ENCODE results near the gene XRN2. TPM values are rescaled to one million over a fixed set of nuclear protein-coding genes. Genes with fewer than 3 reads are reported as not detected.
"Not testable (repeated sequence)": the region's sequence is repeated elsewhere in the genome, so short reads cannot be mapped to it uniquely, and the experiment has no call there.

XRN2 gene
- polyA plus RNA-seq, 1 experiment = 48.9 TPM

- Histone ChIP-seq H3K36me3 (ENCODE audit: control insufficient read depth, insufficient read depth, low read length) (peaks cover 3% of the 10 kb centered on the region; the same call in 1 of the 2 replicates), H3K27me3 (ENCODE audit: control insufficient read depth, insufficient read depth, low read length) (no peaks in the 10 kb centered on the region), H3K4me3 (ENCODE audit: low read depth, low read length) (no peak overlapping the region)
- no peak for TF ChIP-seq CTCF (IDR thresholded peaks at IDR 0.05; ENCODE audit: insufficient read depth, low read depth, low read length)
- CTCF ChIA-PET = no interaction called here
- POLR2A ChIA-PET = no interaction called here
- DNase-seq (ENCODE audit: low read depth) = no peak
Measured at GRCh38 chr20:21364413-21364812, 61.3 kb downstream of the XRN2 start.

GRCh38 chr20:21365771-21366170 lies 62.6 kb downstream of the XRN2 start:
- DNase-seq (ENCODE audit: low read depth) = no peak
- CTCF ChIA-PET = no interaction called here
- H3K36me3 ChIP-seq (ENCODE audit: control insufficient read depth, insufficient read depth, low read length) = peaks cover 1% of the 10 kb centered on the region; the same call in 1 of the 2 replicates
- POLR2A ChIA-PET = no interaction called here
- TF ChIP-seq CTCF (IDR thresholded peaks at IDR 0.05; ENCODE audit: insufficient read depth, low read depth, low read length) = no peak
- H3K4me3 ChIP-seq (ENCODE audit: low read depth, low read length) = no peak overlapping the region
- H3K27me3 ChIP-seq (ENCODE audit: control insufficient read depth, insufficient read depth, low read length) = no peaks in the 10 kb centered on the region

GRCh38 chr20:21366273-21366672 lies 63.1 kb downstream of the XRN2 start:
- DNase-seq (ENCODE audit: low read depth); H3K4me3 ChIP-seq (ENCODE audit: low read depth, low read length); H3K36me3 ChIP-seq (ENCODE audit: control insufficient read depth, insufficient read depth, low read length); POLR2A ChIA-PET; H3K27me3 ChIP-seq (ENCODE audit: control insufficient read depth, insufficient read depth, low read length): not testable (repeated sequence)
- CTCF ChIA-PET = interaction anchor here (0.6 kb wide), 1 partner anchor 14 kb away, joined by 3 read pairs; no protein-coding TSS in a partner anchor

- no peak for DNase-seq (ENCODE audit: low read depth)
- CTCF ChIA-PET = interaction anchor here (1.6 kb wide), 1 partner anchor 16 kb away, joined by 7 read pairs; no protein-coding TSS in a partner anchor
- POLR2A ChIA-PET = no interaction called here
- Histone ChIP-seq H3K36me3 (ENCODE audit: control insufficient read depth, insufficient read depth, low read length) (no peaks in the 10 kb centered on the region; the same call in none of the 2 replicates), H3K27me3 (ENCODE audit: control insufficient read depth, insufficient read depth, low read length) (no peaks in the 10 kb centered on the region), H3K4me3 (ENCODE audit: low read depth, low read length) (no peak overlapping the region)
- no peak for TF ChIP-seq CTCF (IDR thresholded peaks at IDR 0.05; ENCODE audit: insufficient read depth, low read depth, low read length)
Measured at GRCh38 chr20:21368791-21369190, 65.7 kb downstream of the XRN2 start.

DNA sequence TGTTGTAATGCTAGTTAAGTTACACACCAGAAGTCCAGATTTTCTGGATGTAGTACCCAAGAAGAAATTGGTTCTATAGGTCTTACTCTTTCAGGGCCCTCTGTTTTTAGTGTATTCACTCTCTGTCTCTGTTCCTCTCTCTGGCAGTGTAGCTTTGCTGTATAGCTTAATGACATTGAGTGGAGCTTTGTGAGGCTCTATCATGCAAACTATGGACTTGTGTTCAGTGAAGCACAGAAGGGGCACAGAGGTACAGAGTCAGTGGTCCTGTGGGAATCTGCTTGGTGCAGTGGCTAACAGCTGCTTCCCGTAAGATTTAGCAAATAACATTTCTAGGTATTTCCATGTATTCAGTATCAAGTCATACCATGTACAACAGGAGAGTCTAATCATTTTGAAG lies 68.1 kb downstream of the XRN2 start:
- ChIA-PET CTCF (interaction anchor here (2.6 kb wide), 1 partner anchor 136 kb away, joined by 11 read pairs; no protein-coding TSS in a partner anchor), POLR2A (no interaction called here)
- no peak for DNase-seq (ENCODE audit: low read depth)
- no peaks in the 10 kb centered on the region for H3K27me3 ChIP-seq (ENCODE audit: control insufficient read depth, insufficient read depth, low read length)
- no peak overlapping the region for H3K4me3 ChIP-seq (ENCODE audit: low read depth, low read length)
- no peak for TF ChIP-seq CTCF (IDR thresholded peaks at IDR 0.05; ENCODE audit: insufficient read depth, low read depth, low read length)
- H3K36me3 ChIP-seq (ENCODE audit: control insufficient read depth, insufficient read depth, low read length) = no peaks in the 10 kb centered on the region; the same call in none of the 2 replicates

DNA sequence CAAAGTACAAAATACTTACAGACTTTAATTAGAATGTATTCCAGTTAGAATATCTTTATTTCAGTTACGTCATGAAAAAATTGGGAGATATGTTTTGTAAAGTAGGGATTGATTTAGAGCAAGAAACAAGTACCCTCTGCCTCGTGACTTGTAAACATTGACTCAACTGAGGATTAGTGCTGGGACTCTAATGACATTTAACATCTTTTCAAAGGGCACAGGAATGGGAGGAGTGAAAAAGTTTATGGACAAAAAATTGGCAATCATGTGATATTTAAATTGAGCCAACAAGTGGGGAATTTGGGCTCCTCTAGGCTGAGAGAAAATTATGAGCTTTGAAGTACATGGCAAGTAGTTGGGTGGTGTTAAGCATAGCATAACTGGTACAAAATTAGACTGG lies 68.9 kb downstream of the XRN2 start:
- no peaks in the 10 kb centered on the region for H3K27me3 ChIP-seq (ENCODE audit: control insufficient read depth, insufficient read depth, low read length)
- no peaks in the 10 kb centered on the region; the same call in 1 of the 2 replicates for H3K36me3 ChIP-seq (ENCODE audit: control insufficient read depth, insufficient read depth, low read length)
- no peak for DNase-seq (ENCODE audit: low read depth)
- H3K4me3 ChIP-seq (ENCODE audit: low read depth, low read length) = no peak overlapping the region
- ChIA-PET CTCF (interaction anchor here (0.6 to 1.9 kb wide), 2 partner anchors 10 to 118 kb away, joined by 3 to 4 read pairs; no protein-coding TSS in a partner anchor), POLR2A (interaction anchor here (0.5 kb wide), 1 partner anchor 11 kb away, joined by 3 read pairs; no protein-coding TSS in a partner anchor)
- no peak for TF ChIP-seq CTCF (IDR thresholded peaks at IDR 0.05; ENCODE audit: insufficient read depth, low read depth, low read length)

Measured in BJ (cell line).